ENCODE data around the gene PDE7B.

Gene PDE7B

DNA sequence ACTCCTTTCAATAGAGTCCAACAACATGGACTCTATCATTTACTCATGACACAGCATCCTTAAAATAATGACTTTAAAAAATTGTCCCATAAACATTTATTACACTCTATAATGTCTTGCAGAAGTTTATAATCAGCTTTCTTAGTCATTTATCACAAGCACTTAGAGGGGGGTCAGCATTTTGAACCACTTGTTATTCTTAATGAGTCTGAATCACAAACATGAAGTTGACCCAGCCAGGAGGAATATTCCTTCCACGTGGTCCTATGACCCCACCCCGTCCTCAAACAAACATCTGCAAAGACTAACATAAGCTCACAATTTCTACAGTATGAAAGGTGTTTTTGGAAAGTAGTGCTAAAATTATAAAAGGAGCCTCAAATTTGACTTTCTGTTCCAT is 307.5 kb downstream of the PDE7B start:
- no peak for ATAC-seq

DNA sequence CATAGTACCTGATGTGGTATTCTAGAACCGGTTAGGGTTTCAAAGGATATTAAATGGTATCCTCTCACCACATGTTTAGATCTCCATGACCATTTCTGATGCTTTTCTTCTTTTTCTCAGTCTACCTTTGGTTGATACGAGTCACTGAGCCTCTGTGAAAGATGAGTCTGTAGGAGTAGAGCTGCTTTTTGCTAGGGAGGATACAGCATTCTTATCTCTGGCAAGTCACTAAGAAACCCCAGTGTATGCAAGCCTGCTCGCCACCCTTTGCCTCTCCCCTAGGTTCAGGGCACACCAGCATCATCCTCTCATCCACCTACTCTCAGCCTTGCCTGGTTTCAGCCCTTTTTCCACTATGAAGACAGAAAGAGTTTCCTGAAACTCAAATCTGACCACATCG is 308.7 kb downstream of the PDE7B start:
- no peak for ATAC-seq

DNA sequence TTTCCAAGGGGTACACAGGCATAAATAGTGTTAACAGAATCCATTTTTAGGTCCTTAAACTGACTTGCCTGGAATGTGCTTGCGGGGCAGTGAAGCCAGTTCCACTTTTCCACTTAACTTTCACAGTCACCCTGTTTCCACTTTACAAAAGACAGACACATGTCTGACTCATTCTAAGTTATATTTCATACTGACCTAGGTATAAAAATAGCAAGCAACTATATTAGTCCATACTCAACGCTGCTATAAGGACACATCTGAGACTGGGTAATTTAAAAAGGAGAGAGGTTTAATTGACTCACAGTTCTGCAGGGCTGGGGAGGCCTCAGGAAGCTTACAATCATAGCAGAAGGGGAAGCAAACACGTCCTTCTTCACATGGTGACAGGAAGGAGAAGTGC is 310.4 kb downstream of the PDE7B start:
- ATAC-seq = no peak

DNA sequence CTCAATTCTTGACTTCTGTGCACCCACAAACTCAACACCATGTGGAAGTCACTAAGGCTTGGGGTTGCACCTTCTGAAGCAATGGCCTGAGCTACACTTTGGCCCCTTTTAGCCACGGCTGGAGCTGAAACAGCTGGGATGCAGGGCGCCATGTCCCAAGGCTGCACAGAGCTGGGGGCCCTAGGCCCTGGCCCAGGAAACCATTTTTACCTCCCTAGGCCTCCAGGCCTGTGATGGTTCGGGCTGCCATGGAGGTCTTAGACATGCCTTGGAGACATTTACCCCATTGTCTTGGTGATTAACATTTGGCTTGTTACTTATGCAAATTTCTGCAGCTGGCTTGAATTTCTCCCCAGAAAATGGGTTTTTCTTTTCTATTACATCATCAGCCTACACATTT is 311.8 kb downstream of the PDE7B start:
- ATAC-seq = no peak

DNA sequence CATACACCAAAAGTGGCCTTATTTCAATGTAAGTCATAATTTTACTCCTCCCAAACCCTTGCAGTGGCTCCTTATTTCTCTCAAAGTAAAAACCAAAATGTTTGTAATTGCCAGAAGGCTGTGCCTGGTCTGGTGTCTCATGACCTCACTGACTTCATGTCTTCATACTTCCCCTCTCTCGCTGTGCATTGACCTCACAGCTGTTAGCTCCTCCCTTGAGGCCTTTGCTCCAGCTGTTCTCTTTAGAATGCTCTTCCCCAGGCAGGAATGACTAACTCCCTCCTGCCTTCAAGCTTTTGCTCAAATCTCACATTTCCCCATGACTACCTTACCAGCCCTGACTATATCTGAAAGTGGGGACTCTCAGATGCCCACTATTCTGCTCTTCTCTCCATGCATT is 315.3 kb downstream of the PDE7B start:
- no peak for ATAC-seq

DNA sequence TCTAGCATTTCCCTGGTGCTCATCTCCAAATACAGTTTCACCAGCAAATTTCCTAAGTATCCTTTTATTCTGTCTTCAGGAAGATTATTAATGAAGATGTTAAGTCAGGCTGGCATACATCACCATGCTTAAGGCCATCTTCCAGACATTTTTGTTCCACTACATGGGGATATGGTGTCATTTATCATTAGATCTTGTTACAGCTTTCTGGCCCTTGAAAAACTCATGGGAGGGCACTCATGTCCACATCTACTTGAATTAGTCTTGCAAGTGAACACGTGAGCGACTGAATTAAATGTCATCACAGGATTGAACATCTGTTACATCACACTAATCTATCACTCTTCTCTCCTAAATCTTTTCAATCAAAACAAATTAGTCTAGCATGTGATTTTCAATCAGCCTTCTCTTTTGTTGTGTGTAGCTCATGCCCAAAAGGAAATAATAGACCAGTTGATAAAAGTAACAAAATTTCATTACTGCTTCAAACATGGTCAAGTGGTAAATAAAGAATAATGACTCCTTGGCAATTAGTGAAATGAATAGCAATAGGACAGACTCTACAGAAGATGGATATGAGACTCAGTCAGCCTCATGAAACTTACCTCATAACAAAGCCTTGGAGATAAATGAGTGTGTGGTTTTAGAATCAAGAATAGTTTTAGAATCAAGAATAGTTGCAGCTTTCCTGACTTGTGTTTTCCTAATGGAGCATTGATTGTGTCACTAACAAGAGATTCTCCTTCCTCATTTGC is 318.1 kb downstream of the PDE7B start:
- ATAC-seq = no peak

- no peak for ATAC-seq
These were observed 319.7 kb downstream of the PDE7B start for GRCh38 chr6:136171231-136171630.

DNA sequence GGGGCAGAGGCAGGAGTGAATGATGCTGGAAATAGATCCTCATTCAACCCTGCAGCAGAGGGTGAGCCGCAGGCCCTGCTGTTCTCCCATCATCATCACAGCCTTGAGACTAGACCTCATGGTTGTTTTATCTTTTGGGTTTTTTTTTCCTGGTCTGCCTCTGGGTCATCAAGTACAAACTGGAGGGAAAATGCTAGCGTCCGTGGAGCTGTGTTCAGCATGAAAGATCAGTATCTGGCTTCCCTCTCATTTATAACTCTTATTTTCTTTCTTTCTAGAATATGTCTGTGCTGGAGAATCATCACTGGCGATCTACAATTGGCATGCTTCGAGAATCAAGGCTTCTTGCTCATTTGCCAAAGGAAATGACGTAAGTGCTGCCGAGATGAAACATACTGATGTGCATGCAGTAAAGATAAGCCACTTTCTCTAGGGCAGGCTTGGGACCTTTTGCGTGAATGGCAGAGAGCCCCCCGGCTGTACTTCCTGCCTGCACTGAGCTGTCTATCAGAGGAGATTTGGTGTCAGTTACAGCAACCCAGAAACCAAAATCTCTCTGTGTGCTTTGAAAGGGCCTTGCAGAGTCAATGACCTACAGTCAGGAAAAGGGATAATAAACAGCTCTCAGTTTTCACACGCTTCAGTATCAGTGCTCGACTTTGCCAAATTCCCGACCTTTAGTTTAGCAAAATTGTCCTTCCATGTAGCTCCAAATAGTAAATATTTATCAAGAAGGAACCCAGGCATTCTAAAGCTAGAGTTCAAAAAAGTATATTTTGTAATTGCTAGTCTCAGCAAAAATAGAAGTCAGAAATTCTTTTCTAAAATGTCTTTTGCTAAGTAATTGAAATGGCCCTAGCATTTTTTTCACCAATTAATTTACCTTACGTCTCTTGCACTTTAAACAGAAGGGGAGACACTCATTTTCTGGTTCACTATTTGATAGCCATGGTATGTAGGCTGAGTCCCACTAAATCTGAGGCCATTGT is 322.3 kb downstream of the PDE7B start:
- no peak for ATAC-seq

DNA sequence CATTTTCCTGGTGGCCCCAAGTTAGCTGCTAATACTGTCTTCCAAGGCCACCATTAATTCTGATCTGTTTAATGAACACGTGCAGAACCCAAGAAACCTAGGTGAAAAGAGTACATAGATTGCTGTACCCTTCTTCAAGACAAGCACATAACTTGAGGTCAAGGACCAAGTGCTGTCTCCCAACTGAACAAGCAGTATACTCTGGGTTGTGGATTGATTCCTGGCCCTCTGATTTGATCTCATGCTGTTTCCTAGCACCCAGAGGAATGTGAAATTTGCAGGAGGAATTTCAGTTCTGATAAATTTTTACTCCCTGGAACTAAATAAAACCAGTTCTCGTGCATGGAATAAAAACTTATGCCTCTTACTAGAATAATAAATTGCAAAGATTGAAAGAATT is 323.0 kb downstream of the PDE7B start:
- no peak for ATAC-seq

GRCh38 chr6:136175873-136176272 is 324.4 kb downstream of the PDE7B start:
- no peak for ATAC-seq

GRCh38 chr6:136178749-136179148 is 327.2 kb downstream of the PDE7B start:
- no peak for ATAC-seq

GRCh38 chr6:136180704-136181511 is 329.4 kb downstream of the PDE7B start:
- ATAC-seq = no peak

GRCh38 chr6:136181512-136181833 is 330.0 kb downstream of the PDE7B start:
- no peak for ATAC-seq

DNA sequence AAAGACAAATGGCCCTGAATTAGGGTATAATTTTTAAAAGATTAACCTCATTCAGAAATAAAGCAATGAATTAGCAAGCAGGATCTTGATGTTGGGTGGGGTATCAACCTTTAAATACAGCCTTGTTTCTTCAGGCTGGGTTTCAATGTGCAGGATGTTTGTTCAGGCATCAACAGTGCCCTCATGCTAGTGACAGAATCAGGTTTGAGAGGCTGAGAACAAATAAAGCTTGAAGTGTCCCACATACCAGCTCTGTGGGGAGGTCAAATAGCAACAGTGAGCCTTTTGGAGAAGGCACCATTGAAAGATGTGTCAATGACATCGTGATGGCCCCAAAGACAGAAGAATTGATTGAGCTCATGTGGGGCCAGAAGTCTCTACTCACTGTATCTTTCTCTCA is 330.4 kb downstream of the PDE7B start:
- ATAC-seq = no peak

DNA sequence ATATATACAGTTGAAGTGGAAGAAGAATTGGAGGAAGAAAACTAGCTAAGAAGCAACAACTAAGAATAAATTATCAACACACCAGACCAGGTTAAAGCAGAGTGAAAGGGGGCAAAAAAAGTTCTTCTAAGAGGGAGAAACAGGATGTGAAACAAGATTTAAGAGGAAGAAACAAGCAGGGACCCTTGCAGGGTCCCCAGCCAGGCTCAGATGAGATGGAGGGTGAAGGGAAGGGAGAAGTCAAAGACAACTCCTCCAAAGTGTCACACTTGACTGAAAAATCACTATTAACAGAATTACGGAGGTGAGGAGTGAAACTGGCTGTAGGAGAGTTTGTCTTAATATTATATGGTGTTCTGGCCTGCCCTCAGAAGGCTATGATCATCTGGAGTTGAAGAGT is 333.2 kb downstream of the PDE7B start:
- no peak for ATAC-seq

DNA sequence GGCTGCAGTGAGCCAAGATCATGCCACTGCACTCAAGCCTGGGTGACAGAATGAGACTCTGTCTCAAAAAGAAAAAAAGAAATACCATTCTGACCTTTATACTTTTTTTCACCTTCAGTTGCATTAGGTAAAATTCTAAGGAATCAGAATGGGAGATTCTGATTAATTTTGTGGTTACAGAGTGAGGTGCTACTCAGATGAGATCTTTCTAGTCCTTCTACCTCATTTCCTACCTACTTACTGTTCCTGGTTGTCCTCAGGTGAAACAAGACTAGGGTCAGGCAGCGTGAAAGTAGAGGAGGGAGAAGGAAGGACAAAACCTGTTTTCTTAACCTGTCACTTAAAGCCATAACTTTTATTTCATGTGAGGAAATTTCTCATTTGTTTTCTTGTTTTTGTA is 334.9 kb downstream of the PDE7B start:
- ATAC-seq = no peak

GRCh38 chr6:136188486-136188885 is 337.0 kb downstream of the PDE7B start:
- ATAC-seq = no peak

GRCh38 chr6:136189104-136189503 is 337.6 kb downstream of the PDE7B start:
- ATAC-seq = no peak

DNA sequence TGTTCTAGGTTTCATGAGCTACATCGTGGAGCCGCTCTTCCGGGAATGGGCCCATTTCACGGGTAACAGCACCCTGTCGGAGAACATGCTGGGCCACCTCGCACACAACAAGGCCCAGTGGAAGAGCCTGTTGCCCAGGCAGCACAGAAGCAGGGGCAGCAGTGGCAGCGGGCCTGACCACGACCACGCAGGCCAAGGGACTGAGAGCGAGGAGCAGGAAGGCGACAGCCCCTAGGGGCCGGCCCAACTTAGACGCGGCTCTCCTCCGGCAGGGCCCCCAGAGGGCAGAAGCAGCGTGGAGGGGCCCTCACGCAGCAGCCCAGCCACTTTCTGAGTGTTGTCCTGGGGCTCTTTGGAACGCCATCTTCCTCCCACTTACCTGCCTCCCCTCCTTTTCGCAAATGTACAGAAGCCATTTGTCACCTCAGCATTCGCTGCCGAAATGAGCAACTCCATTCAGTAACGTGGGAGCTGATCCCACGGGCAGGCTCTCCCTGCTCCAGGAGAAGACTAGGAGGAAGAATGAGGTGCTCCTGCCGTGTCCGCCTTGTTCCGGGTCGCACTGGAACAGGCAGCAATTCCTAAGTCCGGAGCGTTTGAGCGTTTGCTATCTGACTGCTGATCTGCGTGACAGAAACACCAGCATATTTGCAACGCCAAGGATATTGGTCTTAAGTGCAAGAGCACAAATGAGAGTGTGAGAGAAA is 340.3 kb downstream of the PDE7B start:
- ATAC-seq = no peak

- ATAC-seq = no peak
These were observed 341.4 kb downstream of the PDE7B start for GRCh38 chr6:136192902-136193301.

DNA sequence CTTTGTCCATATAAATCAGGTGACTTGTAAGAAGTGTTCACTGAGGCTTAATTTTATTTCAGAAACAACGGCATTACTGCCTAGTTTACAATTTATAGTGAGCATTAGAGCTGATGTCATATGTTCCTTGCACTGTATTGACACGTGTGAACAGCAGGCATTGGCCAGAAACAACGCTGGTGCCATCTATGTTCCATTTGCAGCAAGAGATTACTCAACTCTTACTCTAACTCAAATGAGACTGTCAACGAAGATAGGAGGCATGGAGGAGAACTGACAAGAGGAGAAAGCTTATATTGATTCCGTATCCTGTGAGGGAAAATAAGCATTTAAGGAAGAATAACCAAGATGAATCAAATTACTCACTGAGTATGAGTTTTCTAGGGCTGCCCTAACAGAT is 350.2 kb downstream of the PDE7B start:
- no peak for ATAC-seq

- no peak for ATAC-seq
These were observed 357.3 kb downstream of the PDE7B start for GRCh38 chr6:136208783-136209182.

- ATAC-seq = no peak
These were observed 358.0 kb downstream of the PDE7B start for GRCh38 chr6:136209496-136209895.
